ENCODE results near the gene DDX10.

The DDX10 gene

GRCh38 chr11:108672113-108672512 is 7.2 kb downstream of the DDX10 start:
- no peak overlapping the region for H3K27ac ChIP-seq
- TF ChIP-seq ZFX (IDR thresholded peaks at IDR 0.05; ENCODE audit: borderline replicate concordance): no peak
- TF ChIP-seq, protein P1, sequence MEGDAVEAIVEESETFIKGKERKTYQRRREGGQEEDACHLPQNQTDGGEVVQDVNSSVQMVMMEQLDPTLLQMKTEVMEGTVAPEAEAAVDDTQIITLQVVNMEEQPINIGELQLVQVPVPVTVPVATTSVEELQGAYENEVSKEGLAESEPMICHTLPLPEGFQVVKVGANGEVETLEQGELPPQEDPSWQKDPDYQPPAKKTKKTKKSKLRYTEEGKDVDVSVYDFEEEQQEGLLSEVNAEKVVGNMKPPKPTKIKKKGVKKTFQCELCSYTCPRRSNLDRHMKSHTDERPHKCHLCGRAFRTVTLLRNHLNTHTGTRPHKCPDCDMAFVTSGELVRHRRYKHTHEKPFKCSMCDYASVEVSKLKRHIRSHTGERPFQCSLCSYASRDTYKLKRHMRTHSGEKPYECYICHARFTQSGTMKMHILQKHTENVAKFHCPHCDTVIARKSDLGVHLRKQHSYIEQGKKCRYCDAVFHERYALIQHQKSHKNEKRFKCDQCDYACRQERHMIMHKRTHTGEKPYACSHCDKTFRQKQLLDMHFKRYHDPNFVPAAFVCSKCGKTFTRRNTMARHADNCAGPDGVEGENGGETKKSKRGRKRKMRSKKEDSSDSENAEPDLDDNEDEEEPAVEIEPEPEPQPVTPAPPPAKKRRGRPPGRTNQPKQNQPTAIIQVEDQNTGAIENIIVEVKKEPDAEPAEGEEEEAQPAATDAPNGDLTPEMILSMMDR (IDR thresholded peaks at IDR 0.05): no peak

- no peak overlapping the region for H3K27ac ChIP-seq
- TF ChIP-seq ZFX (IDR thresholded peaks at IDR 0.05; ENCODE audit: borderline replicate concordance): no peak
- TF ChIP-seq, protein P1 (IDR thresholded peaks at IDR 0.05): no peak
Measured at GRCh38 chr11:108672786-108673185, 7.9 kb downstream of the DDX10 start.

DNA sequence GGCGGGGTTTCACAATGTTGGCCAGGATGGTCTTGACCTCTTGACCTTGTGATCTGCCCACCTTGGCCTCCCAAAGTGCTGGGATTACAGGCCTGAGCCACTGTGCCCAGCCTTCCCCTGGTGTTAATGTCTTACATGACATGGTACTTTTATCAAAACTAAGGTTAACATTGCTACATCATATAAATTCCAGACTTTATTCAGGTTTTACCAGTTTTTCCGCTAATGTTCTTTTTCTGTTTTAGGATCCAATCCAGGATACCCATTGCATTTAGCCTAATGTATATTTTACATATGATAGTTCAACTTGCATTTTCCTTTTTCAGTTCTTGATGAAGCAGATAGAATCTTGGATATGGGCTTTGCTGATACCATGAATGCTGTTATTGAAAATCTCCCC is 14.2 kb downstream of the DDX10 start:
- H3K27ac ChIP-seq: no peak overlapping the region
- TF ChIP-seq ZFX (IDR thresholded peaks at IDR 0.05; ENCODE audit: borderline replicate concordance): no peak
- TF ChIP-seq, protein P1 (IDR thresholded peaks at IDR 0.05): no peak

DNA sequence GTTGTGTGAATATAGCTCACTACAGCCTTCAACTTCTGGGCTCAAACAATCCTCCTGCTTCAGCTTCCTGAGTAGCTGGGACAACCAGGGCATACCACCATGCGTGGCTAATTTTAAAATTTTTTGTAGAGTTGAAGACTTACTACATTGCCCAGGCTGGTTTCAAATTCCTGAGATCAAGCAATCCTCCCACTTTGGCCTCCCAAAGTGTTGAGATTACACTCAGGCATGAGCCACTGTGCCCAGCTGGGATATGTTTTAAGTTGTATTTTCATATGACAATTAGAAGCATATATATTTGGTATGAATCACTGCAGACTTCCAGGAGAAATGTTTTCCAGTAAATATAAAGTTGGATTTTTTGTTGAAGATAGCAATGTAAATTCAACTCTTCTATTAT is 15.4 kb downstream of the DDX10 start:
- TF ChIP-seq ZFX (IDR thresholded peaks at IDR 0.05; ENCODE audit: borderline replicate concordance): no peak
- TF ChIP-seq, protein P1 (IDR thresholded peaks at IDR 0.05): no peak
- no peak overlapping the region for H3K27ac ChIP-seq

GRCh38 chr11:108685419-108686130 is 20.7 kb downstream of the DDX10 start:
- no peak for TF ChIP-seq ZFX (IDR thresholded peaks at IDR 0.05; ENCODE audit: borderline replicate concordance)
- TF ChIP-seq, protein P1 (IDR thresholded peaks at IDR 0.05): no peak
- H3K27ac ChIP-seq: no peak overlapping the region

DNA sequence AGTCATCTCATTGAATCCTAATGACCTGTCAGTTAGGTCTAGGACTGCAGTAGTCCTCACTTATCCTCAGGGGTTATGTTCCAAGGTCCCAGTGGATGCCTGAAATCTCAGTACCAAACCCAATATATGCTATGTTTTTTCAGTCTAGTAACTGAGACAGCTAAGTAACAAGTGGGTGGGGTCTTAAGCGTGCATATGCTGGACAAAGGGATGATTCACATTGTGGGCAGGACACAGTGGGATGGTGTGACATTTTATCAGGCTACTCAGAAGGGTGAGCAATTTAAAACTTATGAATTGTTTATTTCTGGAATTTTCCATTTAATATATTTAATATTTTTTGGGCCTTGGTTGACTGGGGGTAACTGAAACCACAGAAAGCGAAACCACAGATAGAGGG is 29.0 kb downstream of the DDX10 start:
- TF ChIP-seq, protein P1 (IDR thresholded peaks at IDR 0.05): no peak
- TF ChIP-seq ZFX (IDR thresholded peaks at IDR 0.05; ENCODE audit: borderline replicate concordance): no peak
- no peak overlapping the region for H3K27ac ChIP-seq

- TF ChIP-seq ZFX (IDR thresholded peaks at IDR 0.05; ENCODE audit: borderline replicate concordance): no peak
- TF ChIP-seq, protein P1 (IDR thresholded peaks at IDR 0.05): no peak
- no peak overlapping the region for H3K27ac ChIP-seq
Measured at GRCh38 chr11:108694846-108695245, 30.0 kb downstream of the DDX10 start.
